ENCODE data around the gene PODXL2.

DNA sequence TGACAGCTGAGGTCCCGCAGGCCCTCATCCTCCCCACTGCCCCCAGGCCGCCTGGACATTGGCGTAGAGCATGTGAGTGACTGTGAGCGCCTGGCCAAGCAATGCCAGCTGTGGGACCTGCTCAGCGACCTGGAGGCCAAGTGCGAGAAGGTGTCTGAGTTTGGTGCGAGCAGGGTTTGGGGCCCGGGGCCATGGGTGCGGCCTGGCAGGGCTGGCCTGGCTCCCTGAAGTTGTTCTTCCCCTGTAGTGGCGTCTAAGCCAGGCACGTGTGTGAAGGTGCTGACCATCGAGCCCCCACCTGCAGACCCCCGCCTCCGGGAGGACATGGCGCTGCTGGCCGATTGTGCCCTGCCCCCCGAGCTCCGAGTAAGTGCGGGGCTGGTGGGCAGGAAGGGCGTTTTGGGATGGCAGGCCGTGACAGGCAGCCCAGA is 48.0 kb downstream of the PODXL2 start:
- TF ChIP-seq, protein P1, sequence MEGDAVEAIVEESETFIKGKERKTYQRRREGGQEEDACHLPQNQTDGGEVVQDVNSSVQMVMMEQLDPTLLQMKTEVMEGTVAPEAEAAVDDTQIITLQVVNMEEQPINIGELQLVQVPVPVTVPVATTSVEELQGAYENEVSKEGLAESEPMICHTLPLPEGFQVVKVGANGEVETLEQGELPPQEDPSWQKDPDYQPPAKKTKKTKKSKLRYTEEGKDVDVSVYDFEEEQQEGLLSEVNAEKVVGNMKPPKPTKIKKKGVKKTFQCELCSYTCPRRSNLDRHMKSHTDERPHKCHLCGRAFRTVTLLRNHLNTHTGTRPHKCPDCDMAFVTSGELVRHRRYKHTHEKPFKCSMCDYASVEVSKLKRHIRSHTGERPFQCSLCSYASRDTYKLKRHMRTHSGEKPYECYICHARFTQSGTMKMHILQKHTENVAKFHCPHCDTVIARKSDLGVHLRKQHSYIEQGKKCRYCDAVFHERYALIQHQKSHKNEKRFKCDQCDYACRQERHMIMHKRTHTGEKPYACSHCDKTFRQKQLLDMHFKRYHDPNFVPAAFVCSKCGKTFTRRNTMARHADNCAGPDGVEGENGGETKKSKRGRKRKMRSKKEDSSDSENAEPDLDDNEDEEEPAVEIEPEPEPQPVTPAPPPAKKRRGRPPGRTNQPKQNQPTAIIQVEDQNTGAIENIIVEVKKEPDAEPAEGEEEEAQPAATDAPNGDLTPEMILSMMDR (IDR thresholded peaks at IDR 0.05; ENCODE audit: insufficient read depth, low read length), result no peak
- TF ChIP-seq REST (IDR thresholded peaks at IDR 0.05; ENCODE audit: insufficient replicate concordance, low read depth) (no peak), POLR2AphosphoS5 (IDR thresholded peaks at IDR 0.05; ENCODE audit: low read depth) (no peak), SPI1 (IDR thresholded peaks at IDR 0.05; ENCODE audit: borderline replicate concordance, low read depth) (no peak), GABPA (IDR thresholded peaks at IDR 0.05; ENCODE audit: low read depth) (no peak)

Data from HL-60 (cell line).